GM18867 (cell line): ENCODE measurements around the gene CHN1.

Experiments used
- ATAC-seq: cut with Tn5 transposase; IDR thresholded peaks from one replicate; pipeline ENCODE4 v1.9.1; 2021; ENCODE audit warnings: mild to moderate bottlenecking, moderate library complexity; ENCODE audit not compliant: unreplicated experiment

CHN1 gene

DNA sequence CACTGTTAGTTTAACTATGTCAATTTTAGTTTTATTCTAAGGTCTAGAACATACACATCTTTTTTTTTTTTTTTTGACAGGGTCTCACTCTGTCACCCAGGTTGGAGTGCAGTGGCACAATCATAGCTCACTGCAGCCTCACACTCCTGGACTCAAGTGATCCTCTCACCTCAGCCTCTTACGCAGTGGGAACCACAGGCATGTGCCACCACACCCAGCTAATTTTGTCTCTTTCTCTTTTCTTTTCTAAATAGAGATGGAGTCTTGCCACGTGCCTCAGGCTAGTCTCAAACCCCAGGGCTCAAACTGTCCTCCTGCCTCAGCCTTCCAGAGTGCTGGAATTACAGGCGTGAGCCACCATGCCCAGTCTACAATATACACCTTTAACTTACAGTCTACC, 171.4 kb downstream of the CHN1 start:
- ATAC-seq, result no peak

DNA sequence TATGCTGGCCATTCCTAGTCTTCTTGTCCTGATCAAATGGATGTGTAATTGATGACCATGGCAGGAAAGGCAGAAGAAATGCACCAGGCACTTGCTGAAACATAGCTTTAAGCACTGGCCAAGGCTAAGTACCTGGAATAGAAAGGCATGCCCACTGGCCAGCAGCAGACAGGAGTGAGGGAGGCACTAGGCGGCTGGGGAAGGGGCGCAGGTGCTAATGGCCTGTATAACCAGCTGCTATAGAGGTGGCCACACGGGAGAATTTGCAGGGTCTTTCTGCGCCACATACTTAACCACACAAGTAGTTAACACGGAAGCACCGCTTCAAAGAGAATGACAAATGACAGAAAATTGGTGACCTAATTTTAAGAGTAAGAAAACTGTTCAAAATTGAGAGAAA, 174.6 kb downstream of the CHN1 start:
- ATAC-seq, result no peak

DNA sequence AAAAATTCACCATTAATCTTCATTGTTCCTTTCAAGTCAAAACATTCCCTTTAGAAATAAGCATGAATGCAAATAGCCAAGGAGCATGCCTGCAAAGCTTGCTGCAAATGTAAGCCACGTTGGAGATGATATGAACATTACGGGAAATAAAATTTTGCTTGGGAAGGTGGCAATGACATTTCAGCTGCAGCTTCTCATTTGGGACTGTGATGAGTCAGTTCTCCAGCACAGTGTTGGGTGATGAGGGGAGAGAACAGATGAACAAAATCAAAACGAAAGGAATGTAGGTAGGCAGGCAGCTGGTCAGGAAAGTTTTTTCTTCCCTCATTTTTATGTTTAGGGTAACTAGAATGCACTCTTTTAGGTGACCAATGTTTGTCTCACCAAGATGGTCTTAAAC, 175.6 kb downstream of the CHN1 start:
- ATAC-seq, result no peak

DNA sequence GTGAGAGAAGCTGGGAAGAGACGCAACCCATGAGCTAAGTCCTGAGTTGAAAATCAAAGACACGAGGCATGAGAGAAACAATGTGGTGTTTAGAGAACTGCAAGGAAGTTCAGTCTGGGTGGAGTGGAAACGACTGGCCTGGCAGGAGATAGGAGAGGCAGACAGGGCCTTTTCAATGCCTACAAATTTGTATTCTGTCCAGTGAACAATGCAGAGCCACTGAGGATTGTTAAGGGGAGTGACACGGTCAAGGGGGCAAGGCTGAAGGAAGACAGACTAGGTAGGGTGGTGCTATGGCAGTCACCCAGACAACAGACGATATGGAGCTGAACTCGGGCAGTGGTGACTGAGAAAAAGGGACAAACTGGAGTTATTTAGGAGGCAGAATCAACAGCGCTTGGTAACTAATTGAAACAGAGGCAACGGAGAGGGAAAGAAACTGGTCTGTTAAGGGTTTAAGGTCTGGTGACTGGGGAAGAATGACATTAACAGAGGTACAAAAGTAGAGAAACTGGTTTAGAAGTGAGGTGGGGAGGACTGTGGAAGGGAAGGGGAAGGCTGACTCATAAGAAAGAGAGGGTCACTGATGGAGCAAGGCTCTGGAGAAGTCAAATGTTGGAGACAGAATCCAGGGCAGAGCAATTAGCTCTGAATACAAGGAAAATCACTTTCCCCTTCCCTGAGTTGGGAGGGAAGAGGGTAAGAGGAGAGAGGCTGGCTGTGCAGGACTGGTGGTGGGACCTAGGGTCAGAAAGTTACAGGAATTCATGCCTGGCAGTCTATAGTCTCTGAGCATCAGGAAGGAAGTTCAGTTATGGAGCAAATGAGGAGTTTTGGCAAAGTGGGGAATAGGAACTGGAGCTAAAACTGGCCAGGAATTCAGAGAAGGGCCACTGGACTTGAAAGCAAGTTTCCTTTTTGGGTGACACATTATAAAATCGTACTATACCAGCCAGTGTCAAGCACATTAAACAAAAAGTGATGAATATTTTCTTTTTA, 177.5 kb downstream of the CHN1 start:
- no peak for ATAC-seq

GRCh38 chr2:174826051-174826450, 179.1 kb downstream of the CHN1 start:
- ATAC-seq, result no peak

- no peak for ATAC-seq
Measured at GRCh38 chr2:174824068-174824467, 181.1 kb downstream of the CHN1 start.

GRCh38 chr2:174821628-174822027, 183.6 kb downstream of the CHN1 start:
- no peak for ATAC-seq

DNA sequence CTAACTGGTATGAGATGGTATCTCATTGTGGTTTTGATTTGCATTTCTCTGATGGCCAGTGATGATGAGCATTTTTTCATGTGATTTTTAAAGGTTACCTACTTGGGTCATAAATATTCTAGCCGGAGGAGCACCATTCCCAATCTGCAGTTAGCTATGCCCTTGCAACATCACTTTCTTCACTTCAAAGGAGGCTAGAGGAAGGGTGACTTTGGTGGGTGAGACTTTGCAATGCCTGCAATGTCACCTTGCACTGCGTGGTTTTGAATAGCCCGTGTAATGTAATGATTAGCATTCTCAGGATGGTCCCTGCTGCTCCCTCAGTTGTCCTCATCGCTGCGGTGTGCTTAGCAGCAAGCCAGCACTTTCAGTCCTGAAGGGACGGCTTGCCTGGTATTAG, 184.8 kb downstream of the CHN1 start:
- no peak for ATAC-seq

- ATAC-seq, result no peak
Measured at GRCh38 chr2:174815526-174815925, 189.7 kb downstream of the CHN1 start.

GRCh38 chr2:174812037-174812436, 193.1 kb downstream of the CHN1 start:
- no peak for ATAC-seq

DNA sequence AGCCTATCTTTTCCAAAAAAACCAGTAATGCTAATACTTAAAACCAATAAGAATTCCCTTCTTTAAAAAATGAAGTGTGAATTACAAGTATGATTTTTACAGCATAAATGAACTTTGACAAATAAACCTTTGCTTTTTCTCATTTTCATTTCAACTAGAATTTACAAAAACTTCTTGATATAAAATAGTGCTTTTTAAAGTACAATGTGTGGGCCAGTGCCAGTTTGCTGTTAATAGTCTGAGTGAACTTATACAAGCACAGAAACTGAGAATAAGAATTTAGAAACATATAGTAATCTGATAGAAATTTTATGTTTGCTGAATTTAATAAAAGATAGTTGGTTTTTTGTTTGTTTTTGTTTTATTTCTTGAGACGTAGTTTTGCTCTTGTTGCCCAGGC, 197.2 kb downstream of the CHN1 start:
- ATAC-seq, result no peak

- ATAC-seq, result no peak
Measured at GRCh38 chr2:174805803-174806202, 199.4 kb downstream of the CHN1 start.

DNA sequence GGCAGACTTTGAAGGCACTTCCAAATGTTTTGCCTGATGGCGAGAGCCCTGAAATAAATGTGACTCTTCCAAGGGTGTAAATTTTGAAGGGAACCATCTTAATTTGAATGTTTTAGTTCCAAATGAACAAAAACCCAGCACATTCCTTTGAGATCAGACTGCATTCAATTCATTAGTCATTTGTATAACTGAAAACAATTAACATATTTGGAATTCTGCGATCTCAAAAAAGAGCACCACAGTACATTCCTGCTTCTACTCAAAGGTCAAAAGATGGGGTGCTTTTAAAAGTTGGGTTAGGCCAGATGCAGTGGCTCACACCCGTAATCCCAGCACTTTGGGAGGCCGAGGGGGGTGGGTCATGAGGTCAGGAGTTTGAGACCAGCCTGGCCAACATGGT, 202.7 kb downstream of the CHN1 start:
- no peak for ATAC-seq

DNA sequence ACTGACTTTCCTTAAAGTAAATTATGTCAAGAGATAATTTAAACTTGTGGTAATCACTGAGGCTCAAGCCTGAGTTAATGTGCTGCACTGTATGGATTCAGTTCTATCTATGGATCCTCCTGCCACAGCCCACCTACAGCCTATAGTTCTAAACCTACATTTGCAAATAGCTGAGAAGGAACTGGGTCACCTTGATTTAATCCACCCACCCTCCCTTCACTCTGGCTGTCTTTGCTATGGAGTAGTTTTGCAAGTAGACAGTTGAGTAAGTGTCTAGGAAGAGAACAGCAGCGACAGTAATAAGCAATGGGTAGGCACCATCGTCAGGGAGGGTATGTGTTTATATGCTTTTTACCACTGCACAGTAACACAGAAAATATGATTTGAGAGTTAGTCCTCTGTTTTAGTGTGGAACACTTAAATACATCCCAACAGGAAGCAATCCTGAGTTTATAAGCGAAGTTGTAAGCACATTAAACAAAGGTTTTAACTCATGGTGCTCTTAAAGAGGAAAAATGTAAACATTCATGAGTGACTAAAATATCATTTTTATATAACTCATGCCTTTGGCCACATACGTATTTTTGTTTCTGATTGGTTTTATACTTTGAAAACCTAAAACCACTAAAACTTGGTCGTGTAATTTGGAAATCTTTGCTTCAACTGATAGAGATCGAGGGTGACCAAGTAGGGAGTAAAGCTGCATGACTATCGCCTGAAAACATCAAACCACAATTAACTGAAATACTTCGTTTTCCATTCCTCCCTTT, 204.6 kb downstream of the CHN1 start:
- ATAC-seq, result no peak

GRCh38 chr2:174798801-174799200, 206.4 kb downstream of the CHN1 start:
- no peak for ATAC-seq

DNA sequence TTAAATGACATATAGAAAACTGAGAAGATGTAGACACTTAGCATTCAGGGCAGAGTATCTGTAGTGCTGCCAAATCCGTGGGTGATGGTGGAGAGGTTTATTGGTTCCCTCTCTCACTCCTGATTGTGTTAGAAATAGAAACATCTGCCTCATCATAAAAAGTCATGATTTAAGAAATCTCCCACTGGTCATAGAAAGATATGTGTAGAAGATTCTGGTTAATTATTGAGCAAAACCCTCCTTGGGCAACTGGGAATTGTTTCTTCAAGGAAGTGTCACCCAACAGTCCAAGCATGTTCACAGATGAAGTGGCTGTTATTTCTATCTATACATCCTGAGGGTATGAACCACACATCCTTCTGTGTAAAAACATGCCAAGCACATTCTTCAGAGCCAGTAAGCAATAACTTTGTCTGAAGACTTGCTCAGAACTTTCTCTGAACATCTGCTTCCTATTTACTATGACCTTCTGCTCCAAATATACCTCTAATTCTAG, 207.4 kb downstream of the CHN1 start:
- no peak for ATAC-seq

GRCh38 chr2:174796319-174796771, 208.8 kb downstream of the CHN1 start:
- no peak for ATAC-seq

DNA sequence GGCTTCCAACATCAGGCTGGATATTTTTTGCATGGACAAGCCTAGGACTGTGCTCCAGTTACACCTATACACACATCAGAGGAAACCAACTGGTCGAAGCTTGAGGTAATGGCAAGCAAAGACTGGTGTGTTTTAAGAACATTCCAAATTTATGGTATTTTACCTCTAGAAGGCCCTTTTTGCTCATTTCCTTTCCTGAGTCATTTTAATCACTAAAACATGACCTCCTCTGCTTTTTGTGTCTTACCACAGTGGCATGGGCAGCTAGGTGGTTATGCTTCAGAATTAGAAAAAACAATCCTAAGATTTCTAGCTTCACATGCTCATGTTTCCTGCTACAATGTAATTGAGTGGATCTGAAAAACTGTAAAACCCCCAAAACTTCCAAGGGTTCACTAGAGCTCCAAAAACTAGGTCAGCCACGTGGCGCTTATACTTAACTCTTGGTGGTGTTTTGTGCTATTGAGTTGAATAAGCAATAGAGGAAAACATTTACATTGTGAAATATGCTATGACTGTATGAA, 210.3 kb downstream of the CHN1 start:
- no peak for ATAC-seq

DNA sequence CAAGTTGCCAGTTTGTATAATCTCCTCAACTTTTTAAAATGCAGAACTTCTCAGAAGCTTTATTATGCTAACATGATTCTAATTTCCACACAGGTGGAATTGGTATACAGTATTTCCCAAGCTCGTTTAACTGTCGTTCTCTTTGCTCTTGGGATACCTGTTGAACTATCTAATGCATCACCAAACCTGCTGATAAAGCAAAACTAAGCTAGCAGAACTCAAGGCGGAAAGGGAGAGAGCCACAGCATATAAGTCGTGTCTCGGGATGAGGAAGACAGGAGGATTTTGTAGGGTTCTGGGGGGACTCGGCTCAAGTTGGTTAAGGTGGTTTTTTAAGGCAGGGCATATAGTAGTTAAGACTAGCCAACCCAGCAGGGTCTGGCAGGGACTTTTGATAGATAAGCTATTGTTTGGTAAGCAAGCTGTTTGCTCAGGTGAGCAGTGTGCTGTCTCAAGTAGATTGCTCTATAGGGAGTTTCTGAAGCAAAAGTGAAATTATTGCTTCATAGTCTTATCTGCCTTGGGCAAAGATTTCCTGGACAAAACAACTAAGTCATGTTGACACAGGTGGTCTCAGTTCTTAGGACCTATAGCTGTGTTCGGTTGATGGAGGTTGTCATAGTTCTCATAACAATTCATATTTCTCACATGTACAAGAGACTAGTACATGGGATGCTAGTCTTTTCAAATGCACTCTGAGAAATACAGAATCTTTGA, 212.7 kb downstream of the CHN1 start:
- ATAC-seq, result no peak

- no peak for ATAC-seq
Measured at GRCh38 chr2:174791746-174792280, 213.4 kb downstream of the CHN1 start.

- no peak for ATAC-seq
Measured at GRCh38 chr2:174791020-174791419, 214.2 kb downstream of the CHN1 start.
